Bone marrow (tissue), 2 donors: ENCODE results near the gene ASPHD1.
A peak's percentile ranks its signal among the peaks of the same experiment; 100 is the strongest.
"Not testable (repeated sequence)": the region's sequence is repeated elsewhere in the genome, so short reads cannot be mapped to it uniquely, and the experiment has no call there.

Experiments
- DNase-seq, 2 donors: peaks; one replicate each; lab custom pipeline; 2025; lab: John Stamatoyannopoulos, UW

Gene ASPHD1

GRCh38 chr16:29900102-29900887 is at the start of gene ASPHD1:
Gene ASPHD1, plus strand, starts transcription at chr16:29900488. Its CDS starts 484 bp downstream, at chr16:29900972.
- DNase-seq = peak in 1 of 2 donors; percentile 83

- DNase-seq = no peak
These were observed 49.3 kb upstream of the ASPHD1 start for GRCh38 chr16:29850998-29851397.

GRCh38 chr16:29852654-29853053 is 47.6 kb upstream of the ASPHD1 start:
- DNase-seq = no peak

GRCh38 chr16:29854520-29855100 is 45.7 kb upstream of the ASPHD1 start:
- no peak for DNase-seq

- DNase-seq = no peak
These were observed 43.0 kb upstream of the ASPHD1 start for GRCh38 chr16:29857133-29857760.

- no peak for DNase-seq
These were observed 42.0 kb upstream of the ASPHD1 start for GRCh38 chr16:29858149-29858849.

- DNase-seq = no peak
These were observed 41.3 kb upstream of the ASPHD1 start for GRCh38 chr16:29858974-29859373.

- no peak for DNase-seq
These were observed 40.1 kb upstream of the ASPHD1 start for GRCh38 chr16:29860218-29860617.

- DNase-seq = no peak
These were observed 37.9 kb upstream of the ASPHD1 start for GRCh38 chr16:29862383-29862883.

GRCh38 chr16:29862884-29863668 is 37.2 kb upstream of the ASPHD1 start, which contains the start of gene CDIPT:
Gene CDIPT, minus strand, starts transcription at chr16:29863226. Its CDS starts 369 bp downstream, at chr16:29862857.
- peak; percentile 55 to 95 for DNase-seq

- no peak for DNase-seq
These were observed 36.7 kb upstream of the ASPHD1 start for GRCh38 chr16:29863669-29863984.

- no peak for DNase-seq
These were observed 36.1 kb upstream of the ASPHD1 start for GRCh38 chr16:29864205-29864604.

GRCh38 chr16:29868396-29869009 is 31.8 kb upstream of the ASPHD1 start:
- no peak for DNase-seq

GRCh38 chr16:29869067-29869466 is 31.2 kb upstream of the ASPHD1 start:
- not testable (repeated sequence) for DNase-seq

GRCh38 chr16:29871822-29872546 is 28.3 kb upstream of the ASPHD1 start:
- DNase-seq = no peak

- no peak for DNase-seq
These were observed 27.0 kb upstream of the ASPHD1 start for GRCh38 chr16:29873319-29873718.

GRCh38 chr16:29875206-29875605 is 25.1 kb upstream of the ASPHD1 start:
- DNase-seq = no peak

GRCh38 chr16:29876217-29876593 is 24.1 kb upstream of the ASPHD1 start:
- DNase-seq = no peak

GRCh38 chr16:29876594-29877249 is 23.6 kb upstream of the ASPHD1 start:
- no peak for DNase-seq
